ENCODE results near the gene MICB. TPM values are rescaled to one million over a fixed set of nuclear protein-coding genes. Genes with fewer than 3 reads are reported as not detected.
"Not testable (repeated sequence)": the region's sequence is repeated elsewhere in the genome, so short reads cannot be mapped to it uniquely, and the experiment has no call there.

MICB gene
- polyA plus RNA-seq, 10 donors, result 0.47 to 1.1 (median 0.99) TPM

DNA sequence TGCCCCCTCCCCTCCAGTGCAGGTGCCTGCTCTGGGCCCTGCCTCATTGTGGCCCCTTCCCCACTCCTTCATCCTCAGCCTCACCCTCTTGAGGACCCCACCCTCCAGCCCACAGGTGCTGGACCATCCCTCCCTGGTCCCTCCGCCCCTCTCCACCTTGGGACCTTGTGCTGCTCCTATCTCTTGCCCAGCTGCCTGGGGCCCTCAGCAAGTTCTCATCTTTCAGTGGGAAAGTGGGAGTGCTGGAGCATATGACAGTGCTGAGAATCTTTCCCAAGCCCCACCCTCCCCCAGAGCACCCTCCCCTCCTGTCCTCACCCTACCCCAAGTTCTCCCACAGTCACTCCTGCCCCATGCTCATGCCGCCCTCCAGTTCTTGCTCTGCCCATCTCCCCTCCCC, 1.7 kb downstream of the MICB start:
- not testable (repeated sequence) for DNase-seq

GRCh38 chr6:31502586-31502985, 4.6 kb downstream of the MICB start:
- DNase-seq, result no peak

GRCh38 chr6:31509036-31509435, 11.1 kb downstream of the MICB start:
- DNase-seq, result not testable (repeated sequence)

DNA sequence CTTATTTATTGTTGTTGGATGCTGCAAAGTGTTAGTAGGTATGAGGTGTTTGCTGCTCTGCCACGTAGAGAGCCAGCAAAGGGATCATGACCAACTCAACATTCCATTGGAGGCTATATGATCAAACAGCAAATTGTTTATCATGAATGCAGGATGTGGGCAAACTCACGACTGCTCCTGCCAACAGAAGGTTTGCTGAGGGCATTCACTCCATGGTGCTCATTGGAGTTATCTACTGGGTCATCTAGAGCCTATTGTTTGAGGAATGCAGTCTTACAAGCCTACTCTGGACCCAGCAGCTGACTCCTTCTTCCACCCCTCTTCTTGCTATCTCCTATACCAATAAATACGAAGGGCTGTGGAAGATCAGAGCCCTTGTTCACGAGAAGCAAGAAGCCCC, 12.1 kb downstream of the MICB start:
- no peak for DNase-seq

GRCh38 chr6:31513456-31514165, 15.7 kb downstream of the MICB start:
- DNase-seq, result no peak

- DNase-seq, result no peak
Observed at GRCh38 chr6:31521835-31522234, 23.9 kb downstream of the MICB start.

DNA sequence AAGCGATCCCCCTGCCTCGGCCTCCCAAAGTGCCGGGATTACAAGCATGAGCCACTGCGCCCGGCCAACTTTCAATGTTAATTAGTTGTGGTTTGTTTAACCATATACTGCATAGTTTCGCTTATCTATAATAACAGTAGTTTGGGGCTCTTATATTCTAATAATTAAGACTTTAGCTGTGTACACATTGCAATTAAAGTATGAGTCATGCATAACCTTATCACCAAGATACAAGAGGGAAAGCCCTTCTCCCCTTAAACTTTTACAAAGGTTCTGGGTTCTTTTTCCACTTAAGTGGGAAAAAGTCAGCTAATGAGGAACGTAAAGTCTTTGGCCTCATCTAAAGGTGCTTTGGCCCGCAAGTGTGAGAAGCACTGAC, 27.6 kb downstream of the MICB start:
- no peak for DNase-seq

GRCh38 chr6:31525932-31526591, 28.1 kb downstream of the MICB start:
- DNase-seq, result no peak

GRCh38 chr6:31528307-31528777, 30.4 kb downstream of the MICB start:
- DNase-seq, result no peak

DNA sequence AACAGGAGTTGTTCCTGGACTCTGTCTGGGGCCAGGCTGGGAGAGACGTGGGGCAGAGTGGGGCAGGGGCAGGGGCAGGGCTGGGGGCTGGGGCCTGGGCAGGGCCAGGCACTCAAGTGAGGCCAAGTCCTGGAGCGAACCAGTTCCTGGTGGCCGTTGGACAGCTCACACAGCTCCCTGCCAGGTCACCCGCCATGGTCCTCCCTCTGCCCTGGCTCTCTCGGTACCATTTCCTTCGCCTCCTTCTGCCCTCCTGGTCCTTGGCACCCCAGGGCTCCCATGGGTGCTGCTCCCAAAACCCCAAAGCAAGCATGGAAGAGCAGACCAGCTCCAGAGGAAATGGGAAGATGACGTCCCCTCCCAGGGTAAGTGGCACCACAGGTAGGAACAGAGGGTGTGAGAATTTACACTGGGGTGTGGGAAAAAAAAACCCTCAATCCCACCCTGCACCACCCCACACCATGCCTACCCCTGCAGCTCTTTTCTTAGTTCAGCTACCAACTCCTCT, 30.9 kb downstream of the MICB start, which contains the start of gene MCCD1:
TSS of gene MCCD1 (plus strand) at position 142 of the 508 bp plus-strand sequence. CDS start at position 195, 53 bp downstream.
- DNase-seq, result no peak

GRCh38 chr6:31529329-31530150, 31.6 kb downstream of the MICB start:
- DNase-seq, result no peak

- DNase-seq, result no peak
Observed at GRCh38 chr6:31530659-31531058, 32.7 kb downstream of the MICB start.

DNA sequence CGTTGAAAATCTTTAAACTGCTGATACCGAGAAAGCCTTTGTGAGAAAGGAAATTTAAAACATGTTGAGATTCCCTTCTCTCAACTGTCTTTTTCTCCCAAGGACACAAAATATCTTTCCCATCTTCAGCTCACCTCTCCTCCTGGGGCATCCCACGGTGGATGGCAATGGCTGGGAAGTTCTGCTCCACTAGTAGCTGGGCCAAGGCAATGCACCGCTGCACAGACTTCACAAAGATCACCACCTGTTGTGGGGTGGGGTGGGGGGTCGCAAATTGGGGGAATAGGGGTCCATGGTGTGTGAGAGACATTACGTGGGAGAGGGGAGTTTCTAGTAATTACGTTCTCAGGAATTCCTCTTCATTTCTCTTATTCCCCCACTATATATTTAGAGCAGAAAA, 33.2 kb downstream of the MICB start:
- DNase-seq, result no peak

- no peak for DNase-seq
Observed at GRCh38 chr6:31531771-31532643, 34.1 kb downstream of the MICB start.

DNA sequence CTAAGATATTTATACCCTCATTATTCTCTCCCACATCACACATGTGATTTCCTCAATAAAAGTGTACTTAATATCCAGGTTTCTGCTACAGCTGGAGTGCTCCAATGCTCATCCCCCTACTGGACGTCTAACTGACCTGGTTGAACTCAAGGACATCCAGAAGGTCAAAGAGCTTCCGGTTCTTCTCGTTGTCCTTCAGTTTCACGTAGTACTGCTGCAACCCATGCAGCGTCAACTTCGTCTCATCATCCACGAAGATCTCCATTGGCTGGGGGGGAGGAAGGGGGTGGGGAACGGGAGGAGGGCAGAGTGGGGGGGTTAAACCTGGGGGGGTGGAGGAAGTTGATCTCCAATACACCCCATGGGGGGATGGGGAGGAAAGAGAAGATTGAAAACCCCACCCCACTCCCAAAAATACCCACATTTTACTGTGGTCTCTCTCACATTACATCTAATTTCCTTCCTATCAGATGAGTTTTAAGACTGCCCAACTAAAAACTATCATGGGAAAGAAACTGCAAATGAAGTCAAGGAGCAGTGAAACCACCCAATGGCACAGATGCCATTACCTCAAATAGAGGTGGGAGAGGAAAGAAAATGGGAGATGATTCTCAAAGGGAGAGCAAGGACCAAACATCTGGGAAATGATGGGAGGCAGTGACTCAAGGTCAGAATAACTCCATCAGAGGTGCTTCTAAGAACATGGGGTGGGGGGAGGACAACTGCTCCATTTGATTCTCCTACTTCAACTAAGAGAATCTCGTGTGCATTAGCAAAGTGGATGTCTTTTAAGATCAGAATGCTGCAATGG, 34.9 kb downstream of the MICB start:
- no peak for DNase-seq

GRCh38 chr6:31533455-31533841, 35.5 kb downstream of the MICB start:
- DNase-seq, result no peak

GRCh38 chr6:31534011-31534410, 36.1 kb downstream of the MICB start:
- DNase-seq, result no peak

DNA sequence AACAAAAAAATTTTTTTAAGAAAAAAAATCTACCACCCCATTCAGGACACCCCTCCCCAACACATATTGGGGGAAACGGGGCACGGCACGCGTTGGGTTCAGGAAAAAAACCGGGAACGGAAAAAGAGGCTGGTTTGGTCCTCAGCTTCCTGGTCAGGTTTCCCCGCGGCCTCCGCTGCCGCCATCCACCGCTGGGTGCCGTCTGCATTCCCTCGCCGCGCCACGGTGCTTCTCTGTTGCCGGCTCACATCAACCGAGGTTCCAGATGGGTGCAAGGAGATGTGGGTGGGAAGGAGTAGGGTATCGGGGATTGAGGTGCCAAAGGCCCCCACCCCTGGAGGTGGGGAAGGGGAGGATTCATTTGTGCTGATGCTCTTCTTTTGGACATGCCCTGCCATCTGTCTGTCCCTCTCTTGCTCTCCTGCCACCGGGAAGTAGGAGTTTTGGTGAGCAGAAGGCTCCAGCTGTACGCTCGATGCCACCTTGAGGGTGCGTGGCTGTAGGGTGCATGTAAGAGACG, 36.6 kb downstream of the MICB start:
- no peak for DNase-seq

GRCh38 chr6:31535538-31536324, 37.8 kb downstream of the MICB start:
- DNase-seq, result no peak
